ENCODE results near the gene AIFM3.

- TF ChIP-seq CTCF (IDR thresholded peaks at IDR 0.05), result no peak
- no peak for TF ChIP-seq POLR2A (IDR thresholded peaks at IDR 0.05)
Observed at GRCh38 chr22:20980938-20981722, 14.1 kb downstream of the AIFM3 start.

Measured in thyroid gland (tissue), 4 donors.